GM18508 (cell line): Measurements from ENCODE around the gene PTGDS.

Experiments used
- ATAC-seq: cut with Tn5 transposase; IDR thresholded peaks from one replicate; pipeline ENCODE4 v1.9.1; 2021; ENCODE audit warnings: moderate number of reproducible peaks; ENCODE audit not compliant: insufficient read depth, unreplicated experiment

Gene PTGDS

DNA sequence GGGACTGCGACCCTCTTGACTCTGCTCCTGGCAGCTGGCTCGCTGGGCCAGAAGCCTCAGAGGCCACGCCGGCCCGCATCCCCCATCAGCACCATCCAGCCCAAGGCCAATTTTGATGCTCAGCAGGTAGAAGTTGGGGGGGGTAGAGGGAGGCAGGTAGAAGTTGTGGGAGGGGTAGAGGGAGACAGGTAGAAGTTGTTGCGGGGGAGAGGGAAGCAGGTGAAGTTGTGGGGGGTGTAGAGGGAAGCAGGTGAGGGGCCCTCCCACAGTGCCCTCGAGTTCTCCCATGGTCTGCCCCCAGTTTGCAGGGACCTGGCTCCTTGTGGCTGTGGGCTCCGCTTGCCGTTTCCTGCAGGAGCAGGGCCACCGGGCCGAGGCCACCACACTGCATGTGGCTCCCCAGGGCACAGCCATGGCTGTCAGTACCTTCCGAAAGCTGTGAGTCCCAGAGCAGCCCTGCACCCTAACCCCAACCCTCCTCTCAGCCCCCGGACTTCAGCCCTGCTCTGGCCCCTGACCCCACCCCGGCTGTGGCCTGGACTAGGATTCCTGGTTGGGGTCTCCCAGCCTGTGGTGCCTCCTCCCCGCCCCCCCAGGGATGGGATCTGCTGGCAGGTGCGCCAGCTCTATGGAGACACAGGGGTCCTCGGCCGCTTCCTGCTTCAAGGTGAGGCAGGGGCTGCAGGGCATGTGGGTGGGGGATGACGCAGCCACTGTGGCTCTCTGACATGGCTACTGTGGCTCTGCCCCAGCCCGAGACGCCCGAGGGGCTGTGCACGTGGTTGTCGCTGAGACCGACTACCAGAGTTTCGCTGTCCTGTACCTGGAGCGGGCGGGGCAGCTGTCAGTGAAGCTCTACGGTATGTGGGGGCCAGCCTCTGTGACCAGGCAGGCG is 31.7 kb upstream of the PTGDS start:
- no peak for ATAC-seq

DNA sequence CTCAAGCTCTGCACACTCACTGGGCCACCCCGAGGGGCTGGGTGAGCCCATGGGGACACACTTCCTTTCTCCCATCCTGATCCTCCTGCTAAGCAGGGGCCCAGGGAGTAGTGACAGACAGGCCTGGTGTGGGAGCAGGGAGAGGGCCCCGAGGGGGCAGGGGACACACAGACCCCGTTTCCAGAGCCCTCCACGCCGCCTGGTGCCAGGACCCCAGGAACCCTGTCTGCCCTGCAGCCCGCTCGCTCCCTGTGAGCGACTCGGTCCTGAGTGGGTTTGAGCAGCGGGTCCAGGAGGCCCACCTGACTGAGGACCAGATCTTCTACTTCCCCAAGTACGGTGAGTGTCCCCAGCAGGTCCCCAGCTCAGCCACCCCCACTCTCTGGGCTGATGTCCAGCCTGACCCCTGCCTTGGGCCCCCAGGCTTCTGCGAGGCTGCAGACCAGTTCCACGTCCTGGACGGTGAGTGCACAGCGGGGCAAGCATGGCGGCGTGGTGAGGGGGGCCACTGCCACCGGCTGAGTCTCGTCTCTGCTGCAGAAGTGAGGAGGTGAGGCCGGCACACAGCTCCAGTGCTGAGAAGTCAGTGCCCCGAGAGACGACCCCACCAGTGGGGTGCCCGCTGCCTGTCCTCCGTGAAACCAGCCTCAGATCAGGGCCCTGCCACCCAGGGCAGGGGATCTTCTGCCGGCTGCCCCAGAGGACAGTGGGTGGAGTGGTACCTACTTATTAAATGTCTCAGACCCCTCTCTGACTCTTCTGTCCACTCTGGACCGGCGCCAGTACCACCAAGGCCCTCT is 30.9 kb upstream of the PTGDS start:
- no peak for ATAC-seq

GRCh38 chr9:136947028-136947891 is 30.0 kb upstream of the PTGDS start:
- no peak for ATAC-seq

GRCh38 chr9:136947955-136948510 is 29.3 kb upstream of the PTGDS start:
- no peak for ATAC-seq

DNA sequence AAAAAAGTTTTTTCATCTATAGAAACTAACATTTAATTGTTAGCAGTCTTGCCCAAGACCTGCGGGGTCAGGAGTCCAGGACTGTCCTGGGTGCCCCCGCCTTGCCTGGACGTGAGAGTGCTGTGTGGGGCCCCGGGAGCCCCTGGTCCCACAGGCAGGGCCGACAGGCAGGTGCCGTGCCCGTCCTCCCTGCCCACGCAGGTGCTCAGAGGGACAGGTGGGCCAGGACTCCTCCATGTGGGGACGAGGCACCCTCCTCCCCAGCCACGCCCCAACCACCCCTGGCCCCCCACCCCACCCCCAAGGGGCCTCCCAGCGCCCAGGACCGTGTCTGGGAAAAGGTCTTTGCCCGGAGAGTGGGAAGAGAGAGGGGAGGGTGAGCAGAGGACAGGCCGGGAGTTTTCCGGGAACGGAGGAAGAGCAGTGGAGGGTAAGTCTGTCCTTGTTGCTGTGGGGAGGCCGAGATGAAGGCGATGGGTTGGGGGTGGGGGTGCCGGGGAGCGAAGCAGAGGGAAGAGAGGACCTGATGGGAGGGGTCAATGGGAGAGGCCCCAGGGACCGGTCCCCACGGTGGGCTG is 28.0 kb upstream of the PTGDS start:
- no peak for ATAC-seq

DNA sequence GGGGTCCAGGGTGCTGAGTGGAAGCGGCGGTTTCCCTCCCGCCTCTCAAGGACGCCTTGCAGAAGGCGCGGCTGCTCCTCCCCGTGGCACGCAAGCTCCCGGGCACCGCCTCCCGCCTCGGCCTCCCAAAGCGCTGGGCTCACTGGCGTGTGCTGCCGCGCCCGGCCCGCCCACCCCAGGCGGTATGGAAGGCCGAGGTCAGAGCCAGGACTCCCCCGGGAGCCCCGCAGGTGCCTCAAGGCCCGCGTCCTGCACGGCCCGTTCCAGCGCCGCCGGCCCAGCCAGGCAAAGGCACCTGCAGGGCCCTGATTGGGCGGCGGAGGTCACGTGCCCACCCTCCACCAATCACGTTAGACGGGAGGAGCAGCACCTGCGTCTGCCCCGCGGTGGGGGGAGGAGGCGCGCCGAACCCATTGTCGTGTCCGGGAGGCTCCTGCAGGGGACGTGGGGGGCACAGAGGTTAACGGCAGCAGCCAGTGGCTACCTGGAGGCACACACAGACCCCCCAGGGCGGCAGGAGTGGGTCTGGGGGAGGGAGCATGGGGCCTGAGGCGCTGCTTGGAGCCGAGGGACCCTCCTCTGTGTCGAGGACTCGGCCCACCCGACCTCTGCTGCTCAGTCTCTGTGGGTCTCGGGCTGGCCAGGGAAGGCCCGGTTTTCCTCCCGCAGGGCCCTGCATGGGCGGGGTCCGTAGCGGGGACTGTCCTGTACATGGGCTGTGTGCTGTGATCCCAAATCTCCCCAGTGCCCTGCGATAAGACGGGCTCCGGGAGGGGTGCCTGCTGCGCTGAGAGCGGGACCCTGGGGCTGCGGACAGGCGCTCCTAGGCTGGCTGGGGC is 27.3 kb upstream of the PTGDS start:
- no peak for ATAC-seq

DNA sequence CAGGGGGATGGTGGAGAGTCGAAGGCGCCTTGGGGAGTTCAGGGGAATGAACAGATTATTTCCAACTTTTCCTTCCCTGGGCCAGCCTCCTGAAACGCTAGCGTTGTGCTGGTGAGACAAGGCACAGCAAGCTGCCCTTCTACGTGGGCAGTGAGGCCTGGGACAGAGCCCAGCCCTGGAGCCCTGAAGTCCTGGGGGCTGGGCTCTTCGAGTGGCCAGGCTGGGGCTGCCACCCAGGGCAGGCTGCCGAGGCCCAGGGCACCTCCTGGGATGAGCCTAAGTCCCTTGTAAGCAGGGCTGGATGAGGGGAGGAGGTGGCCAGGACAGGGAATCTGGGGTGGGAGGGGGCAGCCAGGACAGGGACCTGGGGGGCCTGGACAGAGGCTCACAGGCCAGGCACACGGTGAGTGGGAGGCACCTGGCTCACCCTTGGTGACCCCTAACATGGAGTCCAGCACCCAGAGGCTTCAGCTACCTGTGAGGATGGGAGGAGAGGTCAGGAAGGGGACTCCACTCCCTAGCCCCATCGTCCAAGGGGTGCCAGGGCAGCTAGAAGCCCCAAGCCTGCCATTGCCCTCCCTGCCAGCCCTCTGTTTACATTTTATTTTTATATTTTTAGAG is 26.5 kb upstream of the PTGDS start:
- no peak for ATAC-seq

- ATAC-seq, result no peak
These were observed 25.6 kb upstream of the PTGDS start, which contains the start of gene LCN12 for GRCh38 chr9:136951541-136952320. Gene LCN12, plus strand, starts transcription at chr9:136952273. Its CDS starts 55 bp downstream, at chr9:136952328.

GRCh38 chr9:136952321-136952850 is 24.9 kb upstream of the PTGDS start:
- ATAC-seq, result no peak

DNA sequence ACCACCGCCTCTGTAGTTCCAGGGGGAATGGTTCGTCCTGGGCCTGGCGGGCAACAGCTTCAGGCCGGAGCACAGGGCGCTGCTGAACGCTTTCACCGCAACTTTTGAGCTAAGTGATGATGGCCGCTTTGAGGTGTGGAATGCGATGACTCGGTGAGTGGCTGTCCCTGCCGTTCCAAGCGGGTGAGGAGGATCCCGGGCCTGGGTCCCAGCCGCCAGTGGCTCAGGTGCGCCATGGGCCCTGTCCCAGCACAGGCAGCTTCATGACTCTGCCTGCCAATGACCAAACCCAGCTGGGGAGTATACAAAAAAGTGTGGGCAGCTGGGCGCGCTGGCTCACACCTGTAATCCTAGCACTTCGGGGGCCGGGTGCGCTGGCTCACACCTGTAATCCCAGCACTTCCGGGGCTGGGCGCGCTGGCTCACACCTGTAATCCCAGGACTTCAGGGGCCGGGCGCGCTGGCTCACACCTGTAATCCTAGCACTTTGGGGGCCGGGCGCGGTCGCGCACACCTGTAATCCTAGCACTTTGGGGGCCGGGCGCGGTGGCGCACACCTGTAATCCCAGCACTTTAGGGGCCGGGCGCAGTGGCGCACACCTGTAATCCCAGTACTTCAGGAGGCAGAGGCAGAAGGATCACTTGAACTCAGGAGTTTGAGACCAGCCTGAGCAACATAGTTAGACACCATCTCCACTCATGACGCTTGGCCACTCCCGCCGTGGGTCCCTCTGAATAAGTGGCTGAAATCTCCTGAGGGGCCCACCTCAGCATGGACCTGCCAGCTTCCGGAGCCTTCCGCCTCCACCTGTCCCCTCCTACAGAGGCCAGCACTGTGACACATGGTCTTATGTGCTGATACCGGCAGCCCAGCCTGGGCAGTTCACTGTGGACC is 24.2 kb upstream of the PTGDS start:
- no peak for ATAC-seq

- ATAC-seq, result no peak
These were observed 23.5 kb upstream of the PTGDS start for GRCh38 chr9:136953771-136954269.

GRCh38 chr9:136954270-136955083 is 22.8 kb upstream of the PTGDS start:
- ATAC-seq, result no peak

GRCh38 chr9:136955202-136955942 is 21.9 kb upstream of the PTGDS start:
- ATAC-seq, result no peak

- ATAC-seq, result no peak
These were observed 21.4 kb upstream of the PTGDS start for GRCh38 chr9:136955943-136956335.

- ATAC-seq, result no peak
These were observed 20.7 kb upstream of the PTGDS start for GRCh38 chr9:136956604-136957003.
